Neural cell (in vitro differentiated cells): ENCODE data around the gene COMT. TPM values are rescaled to one million over a fixed set of nuclear protein-coding genes. Genes with fewer than 3 reads are reported as not detected.

Experiments used
- H2AFZ ChIP-seq: fragments of 200-600, 300-800 bp; sonication (generic), shearing (Covaris generic); 2 replicates; pipeline ENCODE4 v1.6.0; 2014; ENCODE audit warnings: low read depth, mild to moderate bottlenecking, antibody characterized with exemption, low read length, moderate library complexity
- H3F3A ChIP-seq: fragments of 200-600 bp; shearing (Covaris generic); 2 replicates; pipeline ENCODE4 v1.6.1; 2016; ENCODE audit warnings: mild to moderate bottlenecking, moderate library complexity, mixed read lengths, antibody characterized with exemption, low read length; ENCODE audit not compliant: insufficient read depth, poor library complexity, severe bottlenecking
- H3K27ac ChIP-seq: fragments of 200-600, 300-800 bp; sonication (generic), shearing (Covaris generic); 2 replicates; pipeline ENCODE4 v1.5.1; 2014; ENCODE audit warnings: mild to moderate bottlenecking, low read length, moderate library complexity
- H3K27me3 ChIP-seq: fragments of 300-800, 200-600 bp; sonication (generic), shearing (Covaris generic); 2 replicates; pipeline ENCODE4 v1.6.0; 2014; ENCODE audit warnings: mild to moderate bottlenecking, low read depth, low read length, moderate library complexity; ENCODE audit not compliant: insufficient read depth
- H3K36me3 ChIP-seq: fragments of 300-800, 200-600 bp; sonication (generic), shearing (Covaris generic); 2 replicates; pipeline ENCODE4 v1.5.1; 2014; ENCODE audit warnings: mild to moderate bottlenecking, antibody characterized with exemption, low read length, moderate library complexity; ENCODE audit not compliant: insufficient read depth
- H3K4me2 ChIP-seq: fragments of 300-800, 200-600 bp; sonication (generic), shearing (Covaris generic); 2 replicates; pipeline ENCODE4 v1.6.0; 2014; ENCODE audit warnings: mild to moderate bottlenecking, low read length
- H3K4me3 ChIP-seq: fragments of 300-800, 200-600 bp; sonication (generic), shearing (Covaris generic); 2 replicates; pipeline ENCODE4 v1.5.1; 2014; ENCODE audit warnings: mild to moderate bottlenecking, low read length, moderate library complexity
- H3K79me2 ChIP-seq: fragments of 200-600 bp; shearing (Covaris generic); replicated peaks from 2 replicates; pipeline ENCODE4 v1.6.0; 2014; ENCODE audit warnings: mild to moderate bottlenecking, low read length, moderate library complexity; ENCODE audit not compliant: insufficient read depth
- H3K9ac ChIP-seq: fragments of 300-800, 200-600 bp; sonication (generic), shearing (Covaris generic); 2 replicates; pipeline ENCODE4 v1.6.1; 2016; ENCODE audit warnings: mild to moderate bottlenecking, low read length, mixed read lengths
- H3K9me2 ChIP-seq: fragments of 200-600 bp; shearing (Covaris generic); 2 replicates; pipeline ENCODE4 v1.6.1; 2016; ENCODE audit warnings: mild to moderate bottlenecking, low read length, mixed read lengths; ENCODE audit not compliant: insufficient read depth
- H3K9me3 ChIP-seq: fragments of 200-600, 300-800 bp; sonication (generic), shearing (Covaris generic); 2 replicates; pipeline ENCODE4 v1.6.1; 2016; ENCODE audit warnings: mild to moderate bottlenecking, mixed run types, low read length, moderate library complexity, mixed read lengths
- H4K20me1 ChIP-seq: fragments of 200-600 bp; shearing (Covaris generic); 2 replicates; pipeline ENCODE4 v1.6.1; 2016; ENCODE audit warnings: mild to moderate bottlenecking, mixed run types; ENCODE audit not compliant: insufficient read depth
- EP300 ChIP-seq: fragments of 450-650 bp; conservative IDR thresholded peaks from 2 replicates; pipeline ENCODE4 v1.6.1; 2014; ENCODE audit warnings: antibody characterized with exemption, mild to moderate bottlenecking, moderate library complexity; ENCODE audit not compliant: poor library complexity, severe bottlenecking
- EZH2 ChIP-seq: fragments of 200-600, 300-800 bp; shearing (Covaris generic), sonication (generic); IDR thresholded peaks from 2 replicates; pipeline ENCODE4 v1.6.1; 2014; ENCODE audit warnings: antibody characterized with exemption, low read length, borderline replicate concordance, mild to moderate bottlenecking; ENCODE audit not compliant: insufficient read depth, poor library complexity, severe bottlenecking
- MXI1 ChIP-seq: fragments of 450-650 bp; conservative IDR thresholded peaks from 2 replicates; pipeline ENCODE4 v1.6.1; 2014; ENCODE audit warnings: antibody characterized with exemption, mild to moderate bottlenecking; ENCODE audit not compliant: poor library complexity, severe bottlenecking
- POLR2AphosphoS5 ChIP-seq: IDR thresholded peaks from 2 replicates; pipeline ENCODE4 v1.6.1; 2012
- RAD21 ChIP-seq: fragments of 450-650 bp; conservative IDR thresholded peaks from 2 replicates; pipeline ENCODE4 v1.6.1; 2014; ENCODE audit warnings: antibody characterized with exemption, mild to moderate bottlenecking, moderate library complexity
- SMC3 ChIP-seq: fragments of 450-650 bp; conservative IDR thresholded peaks from 2 replicates; pipeline ENCODE4 v1.6.1; 2014; ENCODE audit warnings: antibody characterized with exemption, mild to moderate bottlenecking, moderate library complexity; ENCODE audit not compliant: poor library complexity
- TAF1 ChIP-seq: IDR thresholded peaks from 2 replicates; pipeline ENCODE4 v1.6.1; 2012; ENCODE audit warnings: low read depth
- polyA plus RNA-seq: library from polyadenylated mRNA; depleted of rRNA; stranded (reverse); fragments of >200 nt; gene quantifications from 2 replicates; pipeline ENCODE4 v1.2.3, GENCODE V29; 2014
- TF ChIP-seq, protein P1 (sequence below): IDR thresholded peaks from 2 replicates; pipeline ENCODE4 v1.6.1; 2012; ENCODE audit warnings: borderline replicate concordance
- TF ChIP-seq, protein P2 (sequence below): fragments of 450-650 bp; IDR thresholded peaks from 2 replicates; pipeline ENCODE4 v1.5.1; 2014; ENCODE audit warnings: antibody characterized with exemption, mild to moderate bottlenecking, moderate library complexity; ENCODE audit not compliant: poor library complexity, severe bottlenecking

Gene COMT
- polyA plus RNA-seq, 1 donor from 2014 or later = 14.2 TPM

DNA sequence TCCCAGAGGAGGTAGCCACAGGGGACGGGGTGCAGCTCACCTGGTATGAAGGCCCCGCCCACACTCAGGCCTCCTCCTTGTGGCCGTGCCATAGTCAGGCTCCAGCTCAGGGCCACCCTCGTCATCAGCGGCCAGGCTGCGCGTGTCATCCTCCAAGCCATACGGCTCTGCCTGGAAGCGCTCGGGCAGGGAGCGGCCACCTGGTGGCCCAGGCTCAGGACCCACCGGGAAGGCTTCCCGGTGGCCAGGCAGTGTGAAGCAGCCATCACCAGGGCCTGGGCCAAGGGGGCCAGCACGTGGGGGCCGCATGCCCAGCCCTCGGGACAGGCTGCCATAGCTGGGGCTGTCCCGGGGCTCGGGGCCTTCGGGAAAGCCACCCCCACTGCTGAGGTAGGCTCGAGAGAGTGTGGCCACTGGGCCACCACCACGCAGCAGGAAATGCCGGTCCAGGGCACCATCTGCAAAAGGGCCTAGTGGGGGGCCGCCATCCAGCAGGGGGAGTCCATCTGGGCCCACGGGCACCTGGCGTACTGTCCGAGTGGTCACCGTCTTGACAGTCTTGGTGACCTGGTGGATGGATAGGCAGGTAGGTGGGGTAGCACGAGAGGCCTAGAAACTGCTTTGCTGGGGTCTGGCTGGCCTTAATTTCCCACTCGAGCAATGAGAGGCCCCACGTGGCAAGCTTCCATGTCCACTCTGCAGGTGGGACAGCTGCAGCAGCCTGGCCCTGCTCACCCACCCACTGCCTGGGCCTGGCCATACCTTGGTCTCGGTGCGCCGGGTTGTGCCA is 39.8 kb downstream of the COMT start:
- no peak overlapping the region for H3K27ac ChIP-seq
- H2AFZ ChIP-seq = no peak overlapping the region
- H3K27me3 ChIP-seq = no peaks in the 10 kb centered on the region
- H3K9ac ChIP-seq = no peak overlapping the region
- no peak for TF ChIP-seq MXI1
- no peak for TF ChIP-seq TAF1
- no peak for TF ChIP-seq POLR2AphosphoS5
- no peak for TF ChIP-seq RAD21
- no peak for TF ChIP-seq EZH2
- TF ChIP-seq, protein P1, sequence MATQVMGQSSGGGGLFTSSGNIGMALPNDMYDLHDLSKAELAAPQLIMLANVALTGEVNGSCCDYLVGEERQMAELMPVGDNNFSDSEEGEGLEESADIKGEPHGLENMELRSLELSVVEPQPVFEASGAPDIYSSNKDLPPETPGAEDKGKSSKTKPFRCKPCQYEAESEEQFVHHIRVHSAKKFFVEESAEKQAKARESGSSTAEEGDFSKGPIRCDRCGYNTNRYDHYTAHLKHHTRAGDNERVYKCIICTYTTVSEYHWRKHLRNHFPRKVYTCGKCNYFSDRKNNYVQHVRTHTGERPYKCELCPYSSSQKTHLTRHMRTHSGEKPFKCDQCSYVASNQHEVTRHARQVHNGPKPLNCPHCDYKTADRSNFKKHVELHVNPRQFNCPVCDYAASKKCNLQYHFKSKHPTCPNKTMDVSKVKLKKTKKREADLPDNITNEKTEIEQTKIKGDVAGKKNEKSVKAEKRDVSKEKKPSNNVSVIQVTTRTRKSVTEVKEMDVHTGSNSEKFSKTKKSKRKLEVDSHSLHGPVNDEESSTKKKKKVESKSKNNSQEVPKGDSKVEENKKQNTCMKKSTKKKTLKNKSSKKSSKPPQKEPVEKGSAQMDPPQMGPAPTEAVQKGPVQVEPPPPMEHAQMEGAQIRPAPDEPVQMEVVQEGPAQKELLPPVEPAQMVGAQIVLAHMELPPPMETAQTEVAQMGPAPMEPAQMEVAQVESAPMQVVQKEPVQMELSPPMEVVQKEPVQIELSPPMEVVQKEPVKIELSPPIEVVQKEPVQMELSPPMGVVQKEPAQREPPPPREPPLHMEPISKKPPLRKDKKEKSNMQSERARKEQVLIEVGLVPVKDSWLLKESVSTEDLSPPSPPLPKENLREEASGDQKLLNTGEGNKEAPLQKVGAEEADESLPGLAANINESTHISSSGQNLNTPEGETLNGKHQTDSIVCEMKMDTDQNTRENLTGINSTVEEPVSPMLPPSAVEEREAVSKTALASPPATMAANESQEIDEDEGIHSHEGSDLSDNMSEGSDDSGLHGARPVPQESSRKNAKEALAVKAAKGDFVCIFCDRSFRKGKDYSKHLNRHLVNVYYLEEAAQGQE = no peak
- no peak for TF ChIP-seq EP300
- TF ChIP-seq SMC3 = no peak
- TF ChIP-seq, protein P2, sequence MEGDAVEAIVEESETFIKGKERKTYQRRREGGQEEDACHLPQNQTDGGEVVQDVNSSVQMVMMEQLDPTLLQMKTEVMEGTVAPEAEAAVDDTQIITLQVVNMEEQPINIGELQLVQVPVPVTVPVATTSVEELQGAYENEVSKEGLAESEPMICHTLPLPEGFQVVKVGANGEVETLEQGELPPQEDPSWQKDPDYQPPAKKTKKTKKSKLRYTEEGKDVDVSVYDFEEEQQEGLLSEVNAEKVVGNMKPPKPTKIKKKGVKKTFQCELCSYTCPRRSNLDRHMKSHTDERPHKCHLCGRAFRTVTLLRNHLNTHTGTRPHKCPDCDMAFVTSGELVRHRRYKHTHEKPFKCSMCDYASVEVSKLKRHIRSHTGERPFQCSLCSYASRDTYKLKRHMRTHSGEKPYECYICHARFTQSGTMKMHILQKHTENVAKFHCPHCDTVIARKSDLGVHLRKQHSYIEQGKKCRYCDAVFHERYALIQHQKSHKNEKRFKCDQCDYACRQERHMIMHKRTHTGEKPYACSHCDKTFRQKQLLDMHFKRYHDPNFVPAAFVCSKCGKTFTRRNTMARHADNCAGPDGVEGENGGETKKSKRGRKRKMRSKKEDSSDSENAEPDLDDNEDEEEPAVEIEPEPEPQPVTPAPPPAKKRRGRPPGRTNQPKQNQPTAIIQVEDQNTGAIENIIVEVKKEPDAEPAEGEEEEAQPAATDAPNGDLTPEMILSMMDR = no peak
- no peaks in the 10 kb centered on the region for H3F3A ChIP-seq
- H3K79me2 ChIP-seq = peaks cover 22% of the 10 kb centered on the region
- H3K9me3 ChIP-seq = no peaks in the 10 kb centered on the region
- H3K9me2 ChIP-seq = no peaks in the 10 kb centered on the region
- no peak overlapping the region for H3K4me2 ChIP-seq
- no peaks in the 10 kb centered on the region for H4K20me1 ChIP-seq
- no peaks in the 10 kb centered on the region for H3K36me3 ChIP-seq
- no peak overlapping the region for H3K4me3 ChIP-seq

DNA sequence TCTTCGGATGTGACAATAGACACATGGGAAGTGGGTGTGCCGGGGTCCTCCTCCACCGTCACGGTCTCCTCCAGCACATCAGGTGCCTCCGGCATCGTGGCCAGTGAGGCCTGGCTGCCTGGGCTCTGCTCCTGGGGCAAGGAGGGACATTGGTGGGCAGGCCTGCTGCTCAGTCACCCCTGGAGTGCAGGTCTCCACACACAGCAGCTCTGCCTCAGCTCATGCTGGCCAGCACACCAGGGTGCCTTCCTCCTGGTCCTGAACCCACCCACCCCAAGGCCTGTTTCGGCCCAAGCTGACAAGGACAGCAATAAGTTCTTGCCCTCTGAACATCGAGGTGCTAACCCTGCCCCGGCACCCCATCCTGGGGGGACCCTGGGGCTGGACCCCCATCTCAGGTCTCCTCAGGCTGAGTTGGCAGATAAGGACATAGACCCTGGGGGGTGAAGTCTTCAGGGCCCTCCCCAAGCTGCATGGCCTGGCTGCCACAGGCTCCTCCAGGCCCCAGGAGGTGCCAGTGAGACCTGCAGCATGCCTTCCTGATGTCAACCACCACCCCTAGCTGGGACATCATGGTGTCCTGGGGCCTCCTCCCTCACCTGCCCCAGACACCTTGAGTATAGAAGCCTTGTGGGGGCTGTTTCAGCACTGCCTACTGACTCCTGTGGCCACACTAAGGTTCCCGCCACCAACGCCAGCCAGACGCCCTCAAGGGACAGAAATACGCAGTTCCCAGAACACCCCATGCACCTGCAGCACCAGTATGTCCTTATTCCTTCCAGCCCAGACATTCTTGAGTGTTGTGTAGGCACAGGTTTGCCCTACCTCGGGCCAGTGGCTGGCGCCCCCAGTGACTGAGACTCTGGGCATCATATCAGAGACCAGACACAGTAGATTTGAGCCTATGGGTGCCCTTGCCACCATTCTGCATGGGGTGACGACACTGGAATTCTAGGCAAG is 40.7 kb downstream of the COMT start:
- Histone ChIP-seq H3K9me2 (no peaks in the 10 kb centered on the region), H2AFZ (no peak overlapping the region), H3K27ac (no peak overlapping the region), H3K4me2 (no peak overlapping the region), H3K36me3 (no peaks in the 10 kb centered on the region), H3K27me3 (no peaks in the 10 kb centered on the region), H3F3A (no peaks in the 10 kb centered on the region), H3K4me3 (no peak overlapping the region), H3K9ac (no peak overlapping the region), H3K9me3 (no peaks in the 10 kb centered on the region), H4K20me1 (no peaks in the 10 kb centered on the region), H3K79me2 (peaks cover 24% of the 10 kb centered on the region)
- TF ChIP-seq, protein P1 = no peak
- TF ChIP-seq MXI1 = no peak
- TF ChIP-seq EZH2 = no peak
- no peak for TF ChIP-seq EP300
- no peak for TF ChIP-seq TAF1
- TF ChIP-seq POLR2AphosphoS5 = no peak
- no peak for TF ChIP-seq SMC3
- TF ChIP-seq, protein P2 = no peak
- TF ChIP-seq RAD21 = no peak
